Panc1 (cell line): ENCODE measurements around the gene DCANP1.

ENCODE experiments used
- POLR2AphosphoS5 ChIP-seq: IDR thresholded peaks from 2 replicates; pipeline ENCODE4 v1.6.1; 2012; ENCODE audit warnings: mild to moderate bottlenecking, low read depth, low read length, moderate library complexity
- TF ChIP-seq, protein P1 (sequence below): fragments of 450-650 bp; IDR thresholded peaks from 2 replicates; pipeline ENCODE4 v1.5.1; 2017; ENCODE audit warnings: mild to moderate bottlenecking

GRCh38 chr5:135402031-135402430 lies 45.1 kb downstream of the DCANP1 start:
- TF ChIP-seq POLR2AphosphoS5: no peak
- TF ChIP-seq, protein P1, sequence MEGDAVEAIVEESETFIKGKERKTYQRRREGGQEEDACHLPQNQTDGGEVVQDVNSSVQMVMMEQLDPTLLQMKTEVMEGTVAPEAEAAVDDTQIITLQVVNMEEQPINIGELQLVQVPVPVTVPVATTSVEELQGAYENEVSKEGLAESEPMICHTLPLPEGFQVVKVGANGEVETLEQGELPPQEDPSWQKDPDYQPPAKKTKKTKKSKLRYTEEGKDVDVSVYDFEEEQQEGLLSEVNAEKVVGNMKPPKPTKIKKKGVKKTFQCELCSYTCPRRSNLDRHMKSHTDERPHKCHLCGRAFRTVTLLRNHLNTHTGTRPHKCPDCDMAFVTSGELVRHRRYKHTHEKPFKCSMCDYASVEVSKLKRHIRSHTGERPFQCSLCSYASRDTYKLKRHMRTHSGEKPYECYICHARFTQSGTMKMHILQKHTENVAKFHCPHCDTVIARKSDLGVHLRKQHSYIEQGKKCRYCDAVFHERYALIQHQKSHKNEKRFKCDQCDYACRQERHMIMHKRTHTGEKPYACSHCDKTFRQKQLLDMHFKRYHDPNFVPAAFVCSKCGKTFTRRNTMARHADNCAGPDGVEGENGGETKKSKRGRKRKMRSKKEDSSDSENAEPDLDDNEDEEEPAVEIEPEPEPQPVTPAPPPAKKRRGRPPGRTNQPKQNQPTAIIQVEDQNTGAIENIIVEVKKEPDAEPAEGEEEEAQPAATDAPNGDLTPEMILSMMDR: no peak
